IMR-90 (cell line): ENCODE results near the gene CALU. TPM values are rescaled to one million over a fixed set of nuclear protein-coding genes. Genes with fewer than 3 reads are reported as not detected.
A peak's percentile ranks its signal among the peaks of the same experiment; 100 is the strongest.

Experiments
- ATAC-seq: fragments of 200-7000 bp; cut with Tn5 transposase; 2 replicates; pipeline ENCODE4 v1.9.1; 2020; ENCODE audit warnings: low read depth, mild to moderate bottlenecking, moderate library complexity
- BruUV-seq: library from RNA; stranded (reverse); fragments of 400-500 nt; replicated peaks from 2 replicates; lab custom pipeline; 2021; lab: Mats Ljungman, UMichigan
- CTCF ChIA-PET: fragments of 300-600 bp; formaldehyde crosslinking; extraction: SDS; loops from one replicate; lab custom pipeline; 2021; ENCODE audit warnings: antibody characterized with exemption; lab: Yijun Ruan, JAX
- POLR2A ChIA-PET: fragments of 300-600 bp; sonication (Branson Sonifier 250); formaldehyde crosslinking; loops from one replicate; lab custom pipeline; 2022; ENCODE audit warnings: antibody characterized with exemption; ENCODE audit not compliant: unreplicated experiment; lab: Charles Lee
- DNase-seq: peaks from one replicate; pipeline ENCODE4 v3.0.0; 2013
- H2AFZ ChIP-seq: replicated peaks from 2 replicates; pipeline ENCODE3; 2013; ENCODE audit warnings: low read length, mild to moderate bottlenecking; ENCODE audit not compliant: poor library complexity
- H2AK5ac ChIP-seq: 2 replicates; pipeline ENCODE4 v1.6.1; 2013; ENCODE audit warnings: low read depth, low read length, inconsistent platforms
- H2AK9ac ChIP-seq: replicated peaks from 2 replicates; pipeline ENCODE3; 2013; ENCODE audit warnings: mild to moderate bottlenecking, low read depth, low read length, moderate library complexity; ENCODE audit not compliant: poor library complexity
- H2BK120ac ChIP-seq: 2 replicates; pipeline ENCODE4 v1.6.1; 2013; ENCODE audit warnings: low read depth, low read length, inconsistent platforms
- H2BK15ac ChIP-seq: 3 replicates; pipeline ENCODE4 v1.6.1; 2013; ENCODE audit warnings: low read depth, low read length, inconsistent platforms
- H2BK20ac ChIP-seq: 2 replicates; pipeline ENCODE4 v1.6.1; 2013; ENCODE audit warnings: low read depth, mild to moderate bottlenecking, inconsistent platforms, low read length, moderate library complexity
- H2BK5ac ChIP-seq: 2 replicates; pipeline ENCODE4 v1.6.1; 2013; ENCODE audit warnings: mild to moderate bottlenecking, low read depth, low read length, inconsistent platforms; ENCODE audit not compliant: poor library complexity, severe bottlenecking
- H3K14ac ChIP-seq: replicated peaks from 2 replicates; pipeline ENCODE4 v1.6.1; 2013; ENCODE audit warnings: low read depth, low read length, inconsistent platforms
- H3K18ac ChIP-seq: 2 replicates; pipeline ENCODE4 v1.6.1; 2013; ENCODE audit warnings: low read depth, low read length, control low read depth
- H3K23ac ChIP-seq: 2 replicates; pipeline ENCODE4 v1.6.1; 2013; ENCODE audit warnings: low read depth, low read length, inconsistent platforms
- H3K27ac ChIP-seq: 2 replicates; pipeline ENCODE4 v1.5.1; 2013; ENCODE audit warnings: mild to moderate bottlenecking, control low read depth, low read length; ENCODE audit not compliant: insufficient read depth
- H3K27me3 ChIP-seq: 2 replicates; pipeline ENCODE4 v1.6.1; 2013; ENCODE audit warnings: low read length; ENCODE audit not compliant: control insufficient read depth, insufficient read depth
- H3K36me3 ChIP-seq: 2 replicates; pipeline ENCODE4 v1.6.1; 2013; ENCODE audit warnings: low read length, mixed read lengths; ENCODE audit not compliant: control insufficient read depth, insufficient read depth
- H3K4ac ChIP-seq: 2 replicates; pipeline ENCODE4 v1.6.1; 2013; ENCODE audit warnings: low read depth, low read length, inconsistent platforms
- H3K4me1 ChIP-seq: 2 replicates; pipeline ENCODE4 v1.6.1; 2013; ENCODE audit warnings: low read length, mixed read lengths; ENCODE audit not compliant: control insufficient read depth, insufficient read depth
- H3K4me2 ChIP-seq: 2 replicates; pipeline ENCODE4 v1.6.1; 2013; ENCODE audit warnings: low read depth, mild to moderate bottlenecking, control low read depth, low read length, moderate library complexity
- H3K4me3 ChIP-seq: 2 replicates; pipeline ENCODE4 v1.5.1; 2013; ENCODE audit warnings: low read depth, mild to moderate bottlenecking, control low read depth, low read length, moderate library complexity; ENCODE audit not compliant: insufficient read depth
- H3K56ac ChIP-seq: 2 replicates; pipeline ENCODE4 v1.6.1; 2013; ENCODE audit warnings: low read length, inconsistent platforms; ENCODE audit not compliant: insufficient read depth; ENCODE audit errors: extremely low read depth
- H3K79me1 ChIP-seq, 2 experiments: 2 replicates each; pipeline ENCODE4 v1.6.1; 2013; ENCODE audit warnings: low read length in 2 of 2, inconsistent platforms in 1 of 2, low read depth in 1 of 2
- H3K9ac ChIP-seq: 2 replicates; pipeline ENCODE4 v1.6.1; 2013; ENCODE audit warnings: low read depth, low read length, control low read depth
- H3K9me1 ChIP-seq: 2 replicates; pipeline ENCODE4 v1.6.1; 2013; ENCODE audit warnings: low read length, inconsistent platforms; ENCODE audit not compliant: insufficient read depth
- H3K9me3 ChIP-seq: 2 replicates; pipeline ENCODE4 v1.6.1; 2013; ENCODE audit warnings: low read length; ENCODE audit not compliant: control insufficient read depth, insufficient read depth
- H4K20me1 ChIP-seq: 2 replicates; pipeline ENCODE4 v1.6.1; 2013; ENCODE audit warnings: low read length, inconsistent platforms; ENCODE audit not compliant: insufficient read depth
- H4K5ac ChIP-seq: 2 replicates; pipeline ENCODE4 v1.6.1; 2013; ENCODE audit warnings: mild to moderate bottlenecking, low read depth, low read length, control low read depth
- H4K8ac ChIP-seq, 2 experiments: 2 replicates each; pipeline ENCODE4 v1.6.1; 2013; ENCODE audit warnings: low read depth in 2 of 2, low read length in 2 of 2, control low read depth in 1 of 2, inconsistent platforms in 1 of 2
- H4K91ac ChIP-seq: 2 replicates; pipeline ENCODE4 v1.6.1; 2013; ENCODE audit warnings: low read depth, low read length, inconsistent platforms; ENCODE audit not compliant: insufficient read depth
- BHLHE40 ChIP-seq: fragments of 150-350 bp; IDR thresholded peaks from 2 replicates; pipeline ENCODE4 v1.6.1; 2016; ENCODE audit warnings: mild to moderate bottlenecking, low read depth, low read length
- CEBPB ChIP-seq: IDR thresholded peaks from 2 replicates; pipeline ENCODE4 v1.6.1; 2012; ENCODE audit warnings: low read depth, low read length, improper control_type of control experiment
- CHD1 ChIP-seq: IDR thresholded peaks from 2 replicates; pipeline ENCODE4 v1.6.1; 2012; ENCODE audit warnings: low read depth, low read length, improper control_type of control experiment
- FOS ChIP-seq: fragments of 150-350 bp; IDR thresholded peaks from 2 replicates; pipeline ENCODE4 v1.6.1; 2016; ENCODE audit warnings: low read depth, low read length
- MAFK ChIP-seq: IDR thresholded peaks from 2 replicates; pipeline ENCODE4 v1.6.1; 2012; ENCODE audit warnings: low read depth, low read length, improper control_type of control experiment
- MAZ ChIP-seq: IDR thresholded peaks from 2 replicates; pipeline ENCODE4 v1.6.1; 2012; ENCODE audit warnings: low read depth, mild to moderate bottlenecking, low read length, improper control_type of control experiment, moderate library complexity, borderline replicate concordance
- MXI1 ChIP-seq: IDR thresholded peaks from 2 replicates; pipeline ENCODE4 v1.6.1; 2012; ENCODE audit warnings: low read depth, mild to moderate bottlenecking, low read length, moderate library complexity, borderline replicate concordance
- NFE2L2 ChIP-seq: fragments of 150-350 bp; IDR thresholded peaks from 2 replicates; pipeline ENCODE4 v1.6.1; 2016; ENCODE audit warnings: low read depth, mild to moderate bottlenecking, low read length
- POLR2A ChIP-seq: IDR thresholded peaks from 2 replicates; pipeline ENCODE4 v1.6.1; 2012; ENCODE audit warnings: mild to moderate bottlenecking, low read depth, low read length
- RAD21 ChIP-seq: IDR thresholded peaks from 2 replicates; pipeline ENCODE4 v1.6.1; 2012; ENCODE audit warnings: low read length, improper control_type of control experiment
- RCOR1 ChIP-seq: IDR thresholded peaks from 2 replicates; pipeline ENCODE4 v1.6.1; 2012; ENCODE audit warnings: mild to moderate bottlenecking, low read length, improper control_type of control experiment; ENCODE audit not compliant: insufficient replicate concordance
- RFX5 ChIP-seq: IDR thresholded peaks from 2 replicates; pipeline ENCODE4 v1.8.0; 2012; ENCODE audit warnings: low read depth, mild to moderate bottlenecking, low read length, moderate library complexity
- SMC3 ChIP-seq: fragments of 150-350 bp; IDR thresholded peaks from 2 replicates; pipeline ENCODE4 v1.6.1; 2016; ENCODE audit warnings: low read depth, mild to moderate bottlenecking, antibody characterized with exemption, low read length, moderate library complexity
- WGBS, 2 experiments: methylation state at CpG; one replicate each; pipeline versions ENCODE4 v1.1.5 to v1.1.7; 2013; ENCODE audit warnings: missing lambda C conversion rate in 2 of 2; ENCODE audit not compliant: insufficient read length in 1 of 2; ENCODE audit errors: extremely low coverage in 2 of 2; 5-methylcytosine and 5-hydroxymethylcytosine counted together
- dilution Hi-C: fragments of 300-500 bp; cut with HindIII; formaldehyde crosslinking; loops from one replicate; pipeline ENCODE4 v1.14.3; 2018; ENCODE audit warnings: low sequenced_read_pairs; ENCODE audit not compliant: unreplicated experiment
- in situ Hi-C: fragments of 300-500 bp; cut with MboI; formaldehyde crosslinking; loops from 3 replicates; pipeline ENCODE4 v1.14.3; 2019; ENCODE audit warnings: low sequenced_read_pairs, inconsistent platforms, mixed read lengths
- intact Hi-C: fragments of 100-400 bp; cut with micrococcal nuclease; formaldehyde crosslinking; loops from 2 replicates; pipeline ENCODE4 v1.10.0; 2022
- polyA plus RNA-seq, 3 experiments: library from polyadenylated mRNA; depleted of rRNA; stranded (reverse); fragments of >200 nt; gene quantifications; 2 replicates each; pipeline ENCODE4 v1.2.3, GENCODE V29; 2012; ENCODE audit warnings: low replicate concordance in 1 of 3
- total RNA-seq: library from RNA; depleted of rRNA; stranded (reverse); fragments of >200 nt; gene quantifications from 2 replicates; pipeline ENCODE4 v1.2.3, GENCODE V29; 2012
- TF ChIP-seq, protein P1 (sequence below): fragments of 150-350 bp; IDR thresholded peaks from 2 replicates; pipeline ENCODE4 v1.6.1; 2016; ENCODE audit warnings: low read depth, mild to moderate bottlenecking, low read length, moderate library complexity, borderline replicate concordance
- TF ChIP-seq, protein P2 (sequence below): fragments of 150-350 bp; IDR thresholded peaks from 2 replicates; pipeline ENCODE4 v1.6.1; 2017; ENCODE audit warnings: mild to moderate bottlenecking, antibody characterized with exemption, low read length, low read depth

The CALU gene
- total and polyA plus RNA-seq, 2 of the 4 experiments (the other 2 are of a cell fraction): 421 to 525 TPM

DNA sequence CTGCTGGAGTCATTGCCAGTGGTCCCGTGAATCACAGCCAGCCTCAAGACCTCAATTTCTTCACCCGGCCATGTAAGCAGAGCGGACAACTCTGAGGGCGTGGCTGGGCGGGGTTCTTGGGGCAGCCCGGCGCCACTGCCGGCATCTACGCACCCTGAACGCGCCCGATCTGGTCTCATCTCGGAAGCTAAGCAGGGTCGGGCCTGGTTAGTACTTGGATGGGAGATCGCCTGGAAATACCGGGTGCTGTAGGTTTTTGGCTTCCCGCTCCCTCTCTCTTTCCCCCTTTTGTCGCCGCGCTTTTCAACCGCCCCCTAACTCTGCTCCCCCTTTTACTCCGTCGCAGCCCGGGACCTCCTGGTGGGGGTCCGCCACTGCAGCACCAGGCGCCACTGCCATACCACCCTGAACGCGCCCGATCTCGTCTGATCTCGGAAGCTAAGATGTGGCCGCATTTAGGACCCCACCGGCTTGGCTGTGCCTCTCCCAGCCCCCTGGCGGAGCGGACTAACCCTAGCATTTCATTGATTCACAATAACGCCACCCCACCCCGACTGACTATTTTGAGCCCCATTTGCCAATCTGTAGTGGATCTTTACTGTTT, 41.8 kb upstream of the CALU start:
- no peak overlapping the region for H2BK120ac ChIP-seq
- peak overlapping the region; percentile 92 for H3K4me2 ChIP-seq
- peak overlapping the region; percentile 60 for H3K4me3 ChIP-seq
- H3K27me3 ChIP-seq: peaks cover 15% of the 10 kb centered on the region
- H3K79me1 ChIP-seq: no peaks in the 10 kb centered on the region
- POLR2A ChIA-PET: interaction anchor here (0.5 kb wide), 1 partner anchor 26 kb away, joined by 10 read pairs; no protein-coding TSS in a partner anchor
- in situ Hi-C loops (no loop called here), dilution Hi-C loops (no loop called here), intact Hi-C loops (no loop called here)
- H2AFZ ChIP-seq: peak overlapping the region; percentile 97
- H3K18ac ChIP-seq: no peak overlapping the region; the same call in 1 of the 2 replicates
- no peak overlapping the region for H4K8ac ChIP-seq
- H3K36me3 ChIP-seq: no peaks in the 10 kb centered on the region
- no peak overlapping the region for H3K27ac ChIP-seq
- no peaks in the 10 kb centered on the region for H3K9me1 ChIP-seq
- H4K5ac ChIP-seq: no peak overlapping the region
- H3K4me1 ChIP-seq: no peaks in the 10 kb centered on the region
- H2BK15ac ChIP-seq: no peak overlapping the region
- H2BK20ac ChIP-seq: no peak overlapping the region
- BruUV-seq: no TSS peak
- H4K20me1 ChIP-seq: no peaks in the 10 kb centered on the region
- ATAC-seq: peak; percentile 89
- DNase-seq: peak; percentile 44
- 5% methylated on average over 4 of the region's 37 CpGs; no CpG with 5 or more reads in 1 of the 2 experiments for WGBS, 2 experiments
- peak overlapping the region; percentile 89 for H2AK9ac ChIP-seq
- no peak overlapping the region for H2BK5ac ChIP-seq
- no peak overlapping the region for H4K91ac ChIP-seq
- no peak overlapping the region for H3K9ac ChIP-seq
- H3K14ac ChIP-seq: no peak overlapping the region
- CTCF ChIA-PET: interaction anchor here (1.6 kb wide), 1 partner anchor 12 kb away, joined by 4 read pairs; no protein-coding TSS in a partner anchor
- no peak overlapping the region for H2AK5ac ChIP-seq
- H3K56ac ChIP-seq: no peak overlapping the region
- H3K9me3 ChIP-seq: no peaks in the 10 kb centered on the region
- H3K4ac ChIP-seq: no peak overlapping the region; the same call in 1 of the 2 replicates
- H3K23ac ChIP-seq: peak overlapping the region; percentile 19; the same call in 1 of the 2 replicates
- TF ChIP-seq, protein P1, sequence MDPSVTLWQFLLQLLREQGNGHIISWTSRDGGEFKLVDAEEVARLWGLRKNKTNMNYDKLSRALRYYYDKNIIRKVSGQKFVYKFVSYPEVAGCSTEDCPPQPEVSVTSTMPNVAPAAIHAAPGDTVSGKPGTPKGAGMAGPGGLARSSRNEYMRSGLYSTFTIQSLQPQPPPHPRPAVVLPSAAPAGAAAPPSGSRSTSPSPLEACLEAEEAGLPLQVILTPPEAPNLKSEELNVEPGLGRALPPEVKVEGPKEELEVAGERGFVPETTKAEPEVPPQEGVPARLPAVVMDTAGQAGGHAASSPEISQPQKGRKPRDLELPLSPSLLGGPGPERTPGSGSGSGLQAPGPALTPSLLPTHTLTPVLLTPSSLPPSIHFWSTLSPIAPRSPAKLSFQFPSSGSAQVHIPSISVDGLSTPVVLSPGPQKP: no peak
- no peak for TF ChIP-seq CEBPB
- TF ChIP-seq RFX5: no peak
- TF ChIP-seq MAZ: no peak
- TF ChIP-seq NFE2L2: no peak
- no peak for TF ChIP-seq BHLHE40
- no peak for TF ChIP-seq RCOR1
- TF ChIP-seq FOS: no peak
- TF ChIP-seq, protein P2, sequence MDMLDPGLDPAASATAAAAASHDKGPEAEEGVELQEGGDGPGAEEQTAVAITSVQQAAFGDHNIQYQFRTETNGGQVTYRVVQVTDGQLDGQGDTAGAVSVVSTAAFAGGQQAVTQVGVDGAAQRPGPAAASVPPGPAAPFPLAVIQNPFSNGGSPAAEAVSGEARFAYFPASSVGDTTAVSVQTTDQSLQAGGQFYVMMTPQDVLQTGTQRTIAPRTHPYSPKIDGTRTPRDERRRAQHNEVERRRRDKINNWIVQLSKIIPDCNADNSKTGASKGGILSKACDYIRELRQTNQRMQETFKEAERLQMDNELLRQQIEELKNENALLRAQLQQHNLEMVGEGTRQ: no peak
- no peak for TF ChIP-seq MAFK
- no peak for TF ChIP-seq MXI1
- TF ChIP-seq CHD1: no peak
- no peak for TF ChIP-seq POLR2A
- TF ChIP-seq SMC3: no peak
- peak; percentile 18; the same call in 1 of the 2 replicates for TF ChIP-seq RAD21
